OCI-LY1 (cell line): ENCODE data around the gene MUC20.
"Not testable (repeated sequence)": the region's sequence is repeated elsewhere in the genome, so short reads cannot be mapped to it uniquely, and the experiment has no call there.

ENCODE experiments used
- EZH2 ChIP-seq: fragments of 200-600 bp; sonication (generic), shearing (Covaris generic); IDR thresholded peaks from 2 replicates; pipeline ENCODE4 v1.8.0; 2017; ENCODE audit warnings: borderline replicate concordance, mixed run types, mild to moderate bottlenecking, antibody characterized with exemption, low read length, moderate library complexity, mixed read lengths
- TF ChIP-seq, protein P1 (sequence below): fragments of 200-600 bp; sonication (generic), shearing (Covaris generic); IDR thresholded peaks from 2 replicates; pipeline ENCODE4 v1.5.1; 2017; ENCODE audit warnings: mild to moderate bottlenecking, antibody characterized with exemption, low read length, moderate library complexity, mixed read lengths

DNA sequence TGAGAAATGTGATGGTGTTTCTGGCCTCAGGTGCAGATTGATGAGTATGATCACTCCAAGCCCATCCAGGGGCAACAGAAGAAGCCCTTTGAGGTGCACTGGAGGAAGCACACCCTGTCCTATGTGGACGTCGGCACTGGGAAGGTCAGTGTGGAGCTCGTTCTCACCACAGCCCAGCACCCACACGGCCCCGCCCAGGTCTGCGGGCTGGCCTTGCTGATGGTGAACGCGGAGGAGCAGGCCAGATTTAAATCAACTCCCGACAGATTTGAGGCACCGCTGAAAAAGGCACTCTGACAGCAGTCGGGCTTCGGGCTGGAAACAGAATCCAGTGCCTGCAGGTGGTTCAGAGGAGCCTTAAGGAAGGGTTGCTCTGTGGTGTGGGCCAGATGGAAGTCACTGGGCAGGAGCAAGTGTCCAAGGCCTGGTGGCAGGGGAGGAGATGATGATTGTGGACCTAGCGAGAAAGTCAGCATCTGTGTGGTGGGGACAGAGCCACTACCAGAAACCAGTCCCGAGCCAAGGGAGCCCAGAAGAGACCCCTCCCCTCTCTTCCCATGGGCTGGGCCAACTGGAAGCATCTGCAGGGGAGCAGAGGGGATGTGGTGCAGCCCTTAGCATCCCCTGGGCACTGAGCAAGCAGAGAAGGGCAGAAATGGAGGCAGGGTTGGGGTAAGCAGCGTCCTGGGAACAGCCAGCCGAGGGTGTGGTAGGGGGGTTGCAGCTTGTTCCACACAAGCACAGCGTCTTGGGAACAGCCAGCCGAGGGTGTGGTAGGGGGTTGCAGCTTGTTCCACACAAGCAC, 36.9 kb upstream of the MUC20 start:
- TF ChIP-seq, protein P1, sequence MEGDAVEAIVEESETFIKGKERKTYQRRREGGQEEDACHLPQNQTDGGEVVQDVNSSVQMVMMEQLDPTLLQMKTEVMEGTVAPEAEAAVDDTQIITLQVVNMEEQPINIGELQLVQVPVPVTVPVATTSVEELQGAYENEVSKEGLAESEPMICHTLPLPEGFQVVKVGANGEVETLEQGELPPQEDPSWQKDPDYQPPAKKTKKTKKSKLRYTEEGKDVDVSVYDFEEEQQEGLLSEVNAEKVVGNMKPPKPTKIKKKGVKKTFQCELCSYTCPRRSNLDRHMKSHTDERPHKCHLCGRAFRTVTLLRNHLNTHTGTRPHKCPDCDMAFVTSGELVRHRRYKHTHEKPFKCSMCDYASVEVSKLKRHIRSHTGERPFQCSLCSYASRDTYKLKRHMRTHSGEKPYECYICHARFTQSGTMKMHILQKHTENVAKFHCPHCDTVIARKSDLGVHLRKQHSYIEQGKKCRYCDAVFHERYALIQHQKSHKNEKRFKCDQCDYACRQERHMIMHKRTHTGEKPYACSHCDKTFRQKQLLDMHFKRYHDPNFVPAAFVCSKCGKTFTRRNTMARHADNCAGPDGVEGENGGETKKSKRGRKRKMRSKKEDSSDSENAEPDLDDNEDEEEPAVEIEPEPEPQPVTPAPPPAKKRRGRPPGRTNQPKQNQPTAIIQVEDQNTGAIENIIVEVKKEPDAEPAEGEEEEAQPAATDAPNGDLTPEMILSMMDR: not testable (repeated sequence)
- TF ChIP-seq EZH2: not testable (repeated sequence)
